ENCODE results near the gene CADM1. TPM values are rescaled to one million over a fixed set of nuclear protein-coding genes. Genes with fewer than 3 reads are reported as not detected.

The CADM1 gene
- total and polyA plus RNA-seq, 5 donors from 2014 or later, result 3.6 to 11.3 (median 6.9) TPM

DNA sequence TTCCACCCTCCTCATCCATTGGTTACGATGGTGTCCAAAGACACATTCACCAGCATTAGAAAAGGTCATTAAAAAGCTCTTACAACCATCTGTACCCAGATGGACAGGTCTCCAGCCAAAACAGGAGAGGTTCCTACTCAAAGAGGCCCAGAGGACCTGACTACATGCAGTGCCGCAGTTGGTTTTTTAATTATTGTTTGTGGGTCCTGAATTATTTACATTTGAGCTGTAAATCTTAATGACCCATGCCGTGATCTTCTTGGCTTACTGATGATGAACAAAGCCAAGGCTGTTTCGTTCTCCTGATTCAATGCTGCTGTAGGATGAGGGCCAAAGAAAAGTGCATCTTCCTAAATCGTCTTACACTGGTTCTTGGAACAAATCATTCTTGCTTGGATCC, 83.7 kb downstream of the CADM1 start:
- H3K4me3 Mint-ChIP-seq, result no peak overlapping the region
- H3K36me3 Mint-ChIP-seq, result no peaks in the 10 kb centered on the region
- Histone ChIP-seq H3K27me3 (ENCODE audit: control insufficient read depth, insufficient read depth, low read length) (no peaks in the 10 kb centered on the region), H3K27ac (ENCODE audit: insufficient read depth, low read length, poor library complexity, severe bottlenecking) (no peak overlapping the region), H3K4me3 (ENCODE audit: low read depth, low read length) (no peak overlapping the region), H3K36me3 (ENCODE audit: control insufficient read depth, insufficient read depth, low read length) (no peaks in the 10 kb centered on the region), H3K4me1 (ENCODE audit: control insufficient read depth, insufficient read depth, low read length, poor library complexity, severe bottlenecking) (no peaks in the 10 kb centered on the region), H3K9me3 (ENCODE audit: control insufficient read depth in 2 of 2, low read length in 2 of 2) (no peaks in the 10 kb centered on the region)
- no peaks in the 10 kb centered on the region for H3K4me1 Mint-ChIP-seq
- peaks cover 10% of the 10 kb centered on the region for H3K27me3 Mint-ChIP-seq
- peaks cover 0 to 3% (median 0%) of the 10 kb centered on the region in 7 donors for H3K9me3 Mint-ChIP-seq
- no peak for ATAC-seq (ENCODE audit: low read depth in 2 of 2)
- H3K27ac Mint-ChIP-seq, result no peak overlapping the region
- no peak for DNase-seq

DNA sequence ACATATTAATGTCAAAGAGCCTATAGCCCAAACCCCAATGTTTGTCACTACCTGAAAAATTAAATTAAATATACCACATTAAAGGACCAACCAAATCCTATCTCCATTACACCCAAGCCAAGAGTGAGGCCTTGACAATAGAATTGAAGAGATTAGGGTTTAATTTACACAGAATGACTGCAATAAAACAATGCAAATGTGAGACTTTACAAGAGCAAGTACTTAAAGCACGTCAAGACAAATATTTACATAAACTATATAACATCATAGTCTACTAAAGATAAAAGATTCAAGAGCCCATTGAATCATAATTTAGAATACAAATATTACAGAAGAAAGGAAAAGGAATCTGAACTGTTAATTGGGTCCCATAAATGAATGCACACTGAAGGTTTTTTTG, 85.6 kb downstream of the CADM1 start:
- H3K9me3 Mint-ChIP-seq, result peaks cover 0 to 3% (median 0%) of the 10 kb centered on the region in 7 donors
- DNase-seq, result no peak
- H3K4me3 Mint-ChIP-seq, result no peak overlapping the region
- H3K27me3 ChIP-seq (ENCODE audit: control insufficient read depth, insufficient read depth, low read length), result no peaks in the 10 kb centered on the region
- H3K27ac Mint-ChIP-seq, result no peak overlapping the region
- H3K36me3 Mint-ChIP-seq, result no peaks in the 10 kb centered on the region
- no peaks in the 10 kb centered on the region for H3K9me3 ChIP-seq (ENCODE audit: control insufficient read depth in 2 of 2, low read length in 2 of 2)
- ATAC-seq (ENCODE audit: low read depth in 2 of 2), result no peak
- H3K4me1 ChIP-seq (ENCODE audit: control insufficient read depth, insufficient read depth, low read length, poor library complexity, severe bottlenecking), result no peaks in the 10 kb centered on the region
- no peak overlapping the region for H3K4me3 ChIP-seq (ENCODE audit: low read depth, low read length)
- H3K27me3 Mint-ChIP-seq, result peaks cover 11% of the 10 kb centered on the region
- no peak overlapping the region for H3K27ac ChIP-seq (ENCODE audit: insufficient read depth, low read length, poor library complexity, severe bottlenecking)
- no peaks in the 10 kb centered on the region for H3K36me3 ChIP-seq (ENCODE audit: control insufficient read depth, insufficient read depth, low read length)
- no peaks in the 10 kb centered on the region for H3K4me1 Mint-ChIP-seq

- Mint-ChIP-seq H3K36me3 (no peaks in the 10 kb centered on the region), H3K4me1 (no peaks in the 10 kb centered on the region), H3K27me3 (peaks cover 11% of the 10 kb centered on the region), H3K27ac (no peak overlapping the region), H3K4me3 (no peak overlapping the region), H3K9me3 (peaks cover 0 to 3% (median 0%) of the 10 kb centered on the region in 7 donors)
- no peaks in the 10 kb centered on the region for H3K9me3 ChIP-seq (ENCODE audit: control insufficient read depth in 2 of 2, low read length in 2 of 2)
- no peak for DNase-seq
- H3K27me3 ChIP-seq (ENCODE audit: control insufficient read depth, insufficient read depth, low read length), result no peaks in the 10 kb centered on the region
- no peak overlapping the region for H3K27ac ChIP-seq (ENCODE audit: insufficient read depth, low read length, poor library complexity, severe bottlenecking)
- no peak for ATAC-seq (ENCODE audit: low read depth in 2 of 2)
- H3K4me3 ChIP-seq (ENCODE audit: low read depth, low read length), result no peak overlapping the region
- H3K36me3 ChIP-seq (ENCODE audit: control insufficient read depth, insufficient read depth, low read length), result no peaks in the 10 kb centered on the region
- H3K4me1 ChIP-seq (ENCODE audit: control insufficient read depth, insufficient read depth, low read length, poor library complexity, severe bottlenecking), result no peaks in the 10 kb centered on the region
These were observed 86.1 kb downstream of the CADM1 start for GRCh38 chr11:115418081-115418480.

DNA sequence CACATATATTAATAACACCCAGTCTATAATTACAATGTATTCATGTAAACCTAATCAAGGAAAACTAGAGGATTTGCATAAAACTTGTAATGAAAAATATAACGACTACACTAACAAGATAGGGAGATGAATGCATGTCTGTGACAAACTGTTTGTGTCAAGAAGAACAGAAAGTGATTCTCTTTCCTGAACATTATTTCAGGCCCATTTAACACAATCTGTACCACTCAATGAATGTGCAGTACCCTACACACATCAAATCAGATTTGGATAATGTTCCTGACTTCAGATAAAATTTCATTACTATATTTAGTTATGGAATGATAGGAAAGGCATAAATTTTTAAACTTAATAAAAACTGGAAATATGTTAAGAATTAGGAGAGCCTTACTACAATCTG, 93.1 kb downstream of the CADM1 start:
- H3K36me3 ChIP-seq (ENCODE audit: control insufficient read depth, insufficient read depth, low read length), result no peaks in the 10 kb centered on the region
- no peak overlapping the region for H3K4me3 Mint-ChIP-seq
- peaks cover 13% of the 10 kb centered on the region for H3K27me3 Mint-ChIP-seq
- no peaks in the 10 kb centered on the region for H3K36me3 Mint-ChIP-seq
- H3K27me3 ChIP-seq (ENCODE audit: control insufficient read depth, insufficient read depth, low read length), result no peaks in the 10 kb centered on the region
- H3K4me1 Mint-ChIP-seq, result no peaks in the 10 kb centered on the region
- H3K9me3 Mint-ChIP-seq, result peaks cover 0 to 5% (median 0%) of the 10 kb centered on the region in 7 donors
- H3K27ac Mint-ChIP-seq, result no peak overlapping the region
- no peak for DNase-seq
- ATAC-seq (ENCODE audit: low read depth in 2 of 2), result no peak
- no peak overlapping the region for H3K4me3 ChIP-seq (ENCODE audit: low read depth, low read length)
- H3K9me3 ChIP-seq (ENCODE audit: control insufficient read depth in 2 of 2, low read length in 2 of 2), result no peaks in the 10 kb centered on the region
- no peaks in the 10 kb centered on the region for H3K4me1 ChIP-seq (ENCODE audit: control insufficient read depth, insufficient read depth, low read length, poor library complexity, severe bottlenecking)
- H3K27ac ChIP-seq (ENCODE audit: insufficient read depth, low read length, poor library complexity, severe bottlenecking), result no peak overlapping the region

DNA sequence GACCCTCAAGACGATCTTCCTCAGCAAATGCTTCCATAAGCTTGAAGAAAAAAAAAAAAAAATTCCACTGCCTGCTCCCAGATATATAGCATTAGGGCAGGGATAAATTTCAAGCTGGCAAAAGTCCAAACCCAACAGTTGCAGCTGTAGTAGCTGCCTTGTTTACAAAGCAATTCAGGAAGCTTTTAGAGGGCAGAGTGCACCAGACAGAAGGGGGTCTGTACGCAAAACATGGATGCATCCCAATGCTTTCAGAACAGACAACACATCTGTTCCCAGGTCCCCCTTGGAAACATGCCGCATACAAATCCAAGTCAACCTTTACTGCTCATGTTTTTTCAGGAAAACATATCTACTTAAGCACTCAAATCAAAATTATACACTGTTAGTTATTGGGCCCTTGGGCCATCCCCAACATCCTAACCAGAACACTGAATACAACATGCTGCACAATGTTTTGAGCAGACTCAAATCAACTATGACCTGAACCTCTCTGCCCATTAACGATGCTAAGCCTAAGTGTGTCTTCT, 94.5 kb downstream of the CADM1 start:
- H3K9me3 Mint-ChIP-seq, result peaks cover 0 to 3% (median 0%) of the 10 kb centered on the region in 7 donors
- Histone ChIP-seq H3K9me3 (ENCODE audit: control insufficient read depth in 2 of 2, low read length in 2 of 2) (no peaks in the 10 kb centered on the region), H3K4me3 (ENCODE audit: low read depth, low read length) (no peak overlapping the region), H3K27me3 (ENCODE audit: control insufficient read depth, insufficient read depth, low read length) (no peaks in the 10 kb centered on the region), H3K36me3 (ENCODE audit: control insufficient read depth, insufficient read depth, low read length) (no peaks in the 10 kb centered on the region), H3K27ac (ENCODE audit: insufficient read depth, low read length, poor library complexity, severe bottlenecking) (no peak overlapping the region), H3K4me1 (ENCODE audit: control insufficient read depth, insufficient read depth, low read length, poor library complexity, severe bottlenecking) (no peaks in the 10 kb centered on the region)
- H3K4me1 Mint-ChIP-seq, result no peaks in the 10 kb centered on the region
- DNase-seq (no peak), ATAC-seq (ENCODE audit: low read depth in 2 of 2) (no peak)
- no peak overlapping the region for H3K4me3 Mint-ChIP-seq
- no peaks in the 10 kb centered on the region for H3K36me3 Mint-ChIP-seq
- H3K27me3 Mint-ChIP-seq, result peaks cover 9% of the 10 kb centered on the region
- no peak overlapping the region for H3K27ac Mint-ChIP-seq

- Histone ChIP-seq H3K36me3 (ENCODE audit: control insufficient read depth, insufficient read depth, low read length) (no peaks in the 10 kb centered on the region), H3K9me3 (ENCODE audit: control insufficient read depth in 2 of 2, low read length in 2 of 2) (no peaks in the 10 kb centered on the region), H3K4me1 (ENCODE audit: control insufficient read depth, insufficient read depth, low read length, poor library complexity, severe bottlenecking) (no peaks in the 10 kb centered on the region), H3K27ac (ENCODE audit: insufficient read depth, low read length, poor library complexity, severe bottlenecking) (no peak overlapping the region), H3K27me3 (ENCODE audit: control insufficient read depth, insufficient read depth, low read length) (no peaks in the 10 kb centered on the region), H3K4me3 (ENCODE audit: low read depth, low read length) (no peak overlapping the region)
- ATAC-seq (ENCODE audit: low read depth in 2 of 2) (no peak), DNase-seq (no peak)
- Mint-ChIP-seq H3K27ac (no peak overlapping the region), H3K27me3 (peaks cover 9% of the 10 kb centered on the region), H3K4me1 (no peaks in the 10 kb centered on the region), H3K4me3 (no peak overlapping the region), H3K36me3 (no peaks in the 10 kb centered on the region), H3K9me3 (peaks cover 0 to 3% (median 0%) of the 10 kb centered on the region in 7 donors)
These were observed 95.0 kb downstream of the CADM1 start for GRCh38 chr11:115409116-115409670.

DNA sequence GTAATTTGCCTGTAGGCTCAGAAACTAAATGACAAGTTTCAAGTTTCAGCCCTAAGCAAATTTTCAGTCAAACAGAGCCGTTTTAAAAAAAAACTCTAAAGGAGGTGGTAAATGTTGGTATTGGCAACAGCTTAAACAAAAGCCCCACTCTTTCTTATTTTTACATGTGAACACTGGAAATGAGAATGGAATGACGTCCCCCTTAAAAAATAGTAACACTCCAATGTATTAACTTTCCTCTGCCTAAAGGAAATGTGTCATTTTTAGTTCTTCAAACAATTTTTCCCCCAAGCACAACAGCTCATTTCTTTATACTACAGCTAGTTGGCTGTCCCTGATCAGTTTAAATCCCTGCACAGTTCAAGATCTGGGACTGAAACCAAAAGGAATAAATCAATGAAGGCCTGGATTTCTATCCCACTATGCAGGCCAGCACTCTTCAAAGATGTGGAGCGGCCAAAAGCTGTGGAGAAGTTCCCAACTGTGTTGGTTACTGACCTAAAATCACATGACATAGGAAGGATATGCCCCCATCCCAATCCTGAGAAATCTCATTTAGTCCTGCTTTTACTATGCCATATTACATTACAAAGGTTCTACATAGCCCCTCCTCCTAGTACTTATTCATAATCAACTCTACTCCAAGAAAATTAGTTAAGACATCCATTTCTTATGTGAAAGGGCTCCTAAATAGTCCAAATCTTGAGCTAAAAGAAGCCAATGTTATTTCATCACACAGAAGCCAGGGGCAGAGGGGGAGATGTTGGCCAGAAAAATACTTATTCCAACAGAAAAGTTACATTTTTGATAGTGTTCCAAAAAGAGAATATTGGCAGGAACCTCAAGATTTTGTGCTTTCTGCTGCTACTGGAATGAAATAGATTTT, 95.9 kb downstream of the CADM1 start:
- Mint-ChIP-seq H3K27ac (no peak overlapping the region), H3K4me3 (no peak overlapping the region), H3K36me3 (no peaks in the 10 kb centered on the region), H3K27me3 (peaks cover 9% of the 10 kb centered on the region), H3K9me3 (peaks cover 0 to 3% (median 0%) of the 10 kb centered on the region in 7 donors), H3K4me1 (peaks cover 0 to under 1% (median 0%) of the 10 kb centered on the region in 4 donors)
- no peaks in the 10 kb centered on the region for H3K27me3 ChIP-seq (ENCODE audit: control insufficient read depth, insufficient read depth, low read length)
- DNase-seq (no peak), ATAC-seq (ENCODE audit: low read depth in 2 of 2) (no peak)
- H3K9me3 ChIP-seq (ENCODE audit: control insufficient read depth in 2 of 2, low read length in 2 of 2), result no peaks in the 10 kb centered on the region
- H3K27ac ChIP-seq (ENCODE audit: insufficient read depth, low read length, poor library complexity, severe bottlenecking), result no peak overlapping the region
- H3K36me3 ChIP-seq (ENCODE audit: control insufficient read depth, insufficient read depth, low read length), result no peaks in the 10 kb centered on the region
- no peaks in the 10 kb centered on the region for H3K4me1 ChIP-seq (ENCODE audit: control insufficient read depth, insufficient read depth, low read length, poor library complexity, severe bottlenecking)
- H3K4me3 ChIP-seq (ENCODE audit: low read depth, low read length), result no peak overlapping the region

Measured in CD4-positive, CD25-positive, alpha-beta regulatory T cell (primary cell).